BE2C (cell line): ENCODE measurements around the gene MESP2.

Experiments
- DNase-seq: peaks from one replicate; pipeline ENCODE4 v3.0.0-alpha.2; 2020
- H3K27me3 ChIP-seq: fragments of 250-450 bp; sonication (Bioruptor Pico); 2 replicates; pipeline ENCODE4 v1.5.1; 2020; ENCODE audit warnings: mild to moderate bottlenecking
- H3K36me3 ChIP-seq: fragments of 250-450 bp; sonication (Bioruptor Pico); 2 replicates; pipeline ENCODE4 v1.5.1; 2020; ENCODE audit warnings: mild to moderate bottlenecking
- H3K4me1 ChIP-seq: fragments of 250-450 bp; sonication (Bioruptor Pico); 2 replicates; pipeline ENCODE4 v1.5.1; 2020
- H3K4me3 ChIP-seq: 2 replicates; pipeline ENCODE4 v1.5.1; 2011; ENCODE audit warnings: low read depth, low read length
- H3K9me3 ChIP-seq: fragments of 250-450 bp; sonication (Bioruptor Pico); 2 replicates; pipeline ENCODE4 v1.5.1; 2020
- TF ChIP-seq, protein P1 (sequence below): IDR thresholded peaks from 2 replicates; pipeline ENCODE4 v1.5.1; 2012; ENCODE audit warnings: mild to moderate bottlenecking, low read depth, low read length

MESP2 gene

DNA sequence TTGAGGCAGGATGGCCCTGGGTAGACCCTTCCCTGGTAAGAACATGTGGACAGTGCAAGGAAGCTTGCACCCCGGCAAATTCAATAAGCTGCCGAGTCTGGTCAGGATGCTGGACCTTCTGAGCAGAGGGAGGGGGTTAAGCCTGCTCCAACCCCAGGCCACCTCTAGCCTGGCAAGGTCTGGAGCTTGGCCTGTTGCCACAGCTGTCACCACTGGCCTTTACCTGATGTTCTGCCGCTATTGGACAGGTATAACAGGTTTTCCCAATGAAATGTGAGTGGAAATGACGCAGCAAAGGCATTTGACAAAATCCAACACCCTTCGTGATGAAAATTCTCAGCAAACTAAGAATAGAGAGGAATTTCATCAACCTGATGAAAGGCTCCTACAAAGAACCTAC lies 24.4 kb upstream of the MESP2 start:
- DNase-seq, result no peak
- no peak overlapping the region for H3K4me3 ChIP-seq

GRCh38 chr15:89753855-89754254 lies 22.3 kb upstream of the MESP2 start:
- no peaks in the 10 kb centered on the region for H3K4me1 ChIP-seq
- no peak overlapping the region for H3K4me3 ChIP-seq
- no peak for DNase-seq
- H3K36me3 ChIP-seq, result no peaks in the 10 kb centered on the region
- TF ChIP-seq, protein P1, sequence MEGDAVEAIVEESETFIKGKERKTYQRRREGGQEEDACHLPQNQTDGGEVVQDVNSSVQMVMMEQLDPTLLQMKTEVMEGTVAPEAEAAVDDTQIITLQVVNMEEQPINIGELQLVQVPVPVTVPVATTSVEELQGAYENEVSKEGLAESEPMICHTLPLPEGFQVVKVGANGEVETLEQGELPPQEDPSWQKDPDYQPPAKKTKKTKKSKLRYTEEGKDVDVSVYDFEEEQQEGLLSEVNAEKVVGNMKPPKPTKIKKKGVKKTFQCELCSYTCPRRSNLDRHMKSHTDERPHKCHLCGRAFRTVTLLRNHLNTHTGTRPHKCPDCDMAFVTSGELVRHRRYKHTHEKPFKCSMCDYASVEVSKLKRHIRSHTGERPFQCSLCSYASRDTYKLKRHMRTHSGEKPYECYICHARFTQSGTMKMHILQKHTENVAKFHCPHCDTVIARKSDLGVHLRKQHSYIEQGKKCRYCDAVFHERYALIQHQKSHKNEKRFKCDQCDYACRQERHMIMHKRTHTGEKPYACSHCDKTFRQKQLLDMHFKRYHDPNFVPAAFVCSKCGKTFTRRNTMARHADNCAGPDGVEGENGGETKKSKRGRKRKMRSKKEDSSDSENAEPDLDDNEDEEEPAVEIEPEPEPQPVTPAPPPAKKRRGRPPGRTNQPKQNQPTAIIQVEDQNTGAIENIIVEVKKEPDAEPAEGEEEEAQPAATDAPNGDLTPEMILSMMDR, result no peak
- H3K27me3 ChIP-seq, result no peaks in the 10 kb centered on the region
- no peaks in the 10 kb centered on the region for H3K9me3 ChIP-seq

More for the DNA sequence above, 24.4 kb upstream of the MESP2 start:
- Histone ChIP-seq H3K36me3 (no peaks in the 10 kb centered on the region), H3K4me1 (no peaks in the 10 kb centered on the region), H3K27me3 (no peaks in the 10 kb centered on the region), H3K9me3 (no peaks in the 10 kb centered on the region)
- TF ChIP-seq, protein P1, result no peak

DNA sequence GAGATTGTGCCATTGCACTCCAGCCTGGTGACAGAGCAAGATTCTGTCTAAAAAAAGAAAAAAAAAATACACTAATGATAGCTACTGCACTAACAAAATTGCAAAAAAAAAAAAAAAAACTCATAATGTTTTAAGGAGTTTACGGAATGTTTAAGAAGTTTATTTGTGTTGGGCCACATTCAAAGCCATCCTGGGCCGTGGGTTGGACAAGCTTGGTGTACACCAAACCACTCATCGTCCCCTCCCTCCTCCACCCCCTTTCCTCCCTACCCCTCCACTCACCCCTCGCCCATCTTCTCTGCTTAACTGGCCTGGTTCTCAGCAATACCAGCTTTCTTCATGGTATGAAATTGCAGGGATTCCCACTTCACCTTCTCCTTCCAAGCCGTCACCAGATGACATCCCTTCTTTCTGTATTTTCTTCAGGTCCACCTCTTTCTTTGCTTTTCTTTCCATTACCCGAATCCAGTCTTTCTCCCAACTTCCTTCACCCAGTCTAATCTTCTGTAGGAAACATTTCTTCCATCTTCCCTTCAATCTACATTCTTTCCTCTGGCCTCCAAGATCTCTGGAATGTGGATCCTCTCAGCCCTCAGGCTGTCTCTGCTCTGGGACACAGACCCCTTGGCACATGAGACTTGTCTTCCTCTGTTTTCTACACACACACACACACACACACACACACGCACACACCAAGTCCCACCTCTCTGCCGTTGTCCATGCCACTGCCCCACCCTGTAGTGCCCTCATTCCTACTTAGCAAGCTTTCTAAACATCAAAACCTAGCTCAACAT lies 21.6 kb upstream of the MESP2 start:
- Histone ChIP-seq H3K9me3 (no peaks in the 10 kb centered on the region), H3K36me3 (no peaks in the 10 kb centered on the region), H3K4me1 (no peaks in the 10 kb centered on the region), H3K27me3 (no peaks in the 10 kb centered on the region), H3K4me3 (no peak overlapping the region)
- DNase-seq, result no peak
- TF ChIP-seq, protein P1, result no peak

GRCh38 chr15:89755701-89756100 lies 20.4 kb upstream of the MESP2 start:
- TF ChIP-seq, protein P1, result no peak
- no peaks in the 10 kb centered on the region for H3K27me3 ChIP-seq
- H3K9me3 ChIP-seq, result no peaks in the 10 kb centered on the region
- DNase-seq, result no peak
- no peak overlapping the region for H3K4me3 ChIP-seq
- H3K4me1 ChIP-seq, result no peaks in the 10 kb centered on the region
- no peaks in the 10 kb centered on the region for H3K36me3 ChIP-seq

GRCh38 chr15:89756897-89757296 lies 19.2 kb upstream of the MESP2 start:
- TF ChIP-seq, protein P1, result no peak
- H3K9me3 ChIP-seq, result no peaks in the 10 kb centered on the region
- no peaks in the 10 kb centered on the region for H3K27me3 ChIP-seq
- no peaks in the 10 kb centered on the region for H3K36me3 ChIP-seq
- no peak for DNase-seq
- no peaks in the 10 kb centered on the region for H3K4me1 ChIP-seq
- no peak overlapping the region for H3K4me3 ChIP-seq

DNA sequence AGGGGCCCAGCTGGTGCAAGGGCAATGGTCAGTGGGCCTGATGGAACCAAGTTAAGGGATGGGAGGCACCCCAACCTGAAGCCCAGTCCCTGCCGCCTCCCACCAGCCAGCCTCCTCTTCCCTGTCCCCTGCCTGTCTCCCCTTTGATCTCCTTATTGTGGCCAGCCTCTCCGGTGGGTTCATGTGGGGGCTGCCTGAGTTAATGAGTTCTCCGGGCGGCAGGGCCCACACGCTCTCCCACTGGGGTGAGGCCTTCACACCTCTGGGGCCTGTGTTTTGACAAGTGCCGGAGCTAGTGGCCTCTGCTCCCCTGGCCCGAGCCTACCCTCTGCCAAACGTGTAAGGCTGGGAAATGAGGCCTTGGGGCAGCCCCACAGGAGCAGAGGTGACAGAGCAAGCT lies 17.8 kb upstream of the MESP2 start:
- no peaks in the 10 kb centered on the region for H3K36me3 ChIP-seq
- H3K4me1 ChIP-seq, result no peaks in the 10 kb centered on the region
- H3K4me3 ChIP-seq, result no peak overlapping the region
- H3K9me3 ChIP-seq, result no peaks in the 10 kb centered on the region
- no peaks in the 10 kb centered on the region for H3K27me3 ChIP-seq
- TF ChIP-seq, protein P1, result no peak
- DNase-seq, result no peak
